ENCODE data around the gene TEX38.

The TEX38 gene

DNA sequence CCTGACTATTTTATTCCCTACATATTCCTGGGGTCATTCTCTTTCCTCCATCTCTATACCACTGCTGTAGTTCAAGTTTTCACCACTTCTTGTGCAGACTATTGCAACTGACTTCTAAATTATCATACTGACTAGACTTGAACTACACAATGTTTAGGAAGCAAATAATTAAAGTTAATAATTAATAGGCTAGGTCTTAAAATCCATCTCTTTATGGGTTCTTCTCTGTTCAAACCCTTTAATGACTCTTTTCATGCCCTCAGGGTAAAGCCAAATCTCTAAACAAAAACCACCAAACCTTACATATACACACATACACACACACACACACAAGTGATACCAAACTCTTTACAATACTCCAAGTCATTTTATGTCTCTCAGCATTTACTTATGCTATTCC is 32.7 kb upstream of the TEX38 start:
- no peak for TF ChIP-seq ZC3H10 (CRISPR knock-in tag; IDR thresholded peaks at IDR 0.05)
- TF ChIP-seq TSHZ2 (CRISPR knock-in tag; IDR thresholded peaks at IDR 0.05), result no peak
- no peak for TF ChIP-seq OSR1 (CRISPR knock-in tag; IDR thresholded peaks at IDR 0.05)
- TF ChIP-seq, protein P1, sequence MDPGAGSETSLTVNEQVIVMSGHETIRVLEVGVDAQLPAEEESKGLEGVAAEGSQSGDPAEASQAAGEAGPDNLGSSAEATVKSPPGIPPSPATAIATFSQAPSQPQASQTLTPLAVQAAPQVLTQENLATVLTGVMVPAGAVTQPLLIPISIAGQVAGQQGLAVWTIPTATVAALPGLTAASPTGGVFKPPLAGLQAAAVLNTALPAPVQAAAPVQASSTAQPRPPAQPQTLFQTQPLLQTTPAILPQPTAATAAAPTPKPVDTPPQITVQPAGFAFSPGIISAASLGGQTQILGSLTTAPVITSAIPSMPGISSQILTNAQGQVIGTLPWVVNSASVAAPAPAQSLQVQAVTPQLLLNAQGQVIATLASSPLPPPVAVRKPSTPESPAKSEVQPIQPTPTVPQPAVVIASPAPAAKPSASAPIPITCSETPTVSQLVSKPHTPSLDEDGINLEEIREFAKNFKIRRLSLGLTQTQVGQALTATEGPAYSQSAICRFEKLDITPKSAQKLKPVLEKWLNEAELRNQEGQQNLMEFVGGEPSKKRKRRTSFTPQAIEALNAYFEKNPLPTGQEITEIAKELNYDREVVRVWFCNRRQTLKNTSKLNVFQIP (CRISPR knock-in tag; IDR thresholded peaks at IDR 0.05; ENCODE audit: borderline replicate concordance, low read depth), result no peak
- no peak for TF ChIP-seq ZFP30 (CRISPR knock-in tag; IDR thresholded peaks at IDR 0.05)
- TF ChIP-seq GLIS3 (CRISPR knock-in tag; IDR thresholded peaks at IDR 0.05), result no peak
- TF ChIP-seq ZNF8 (CRISPR knock-in tag; IDR thresholded peaks at IDR 0.05), result no peak
- no peak for TF ChIP-seq BACH2 (CRISPR knock-in tag; IDR thresholded peaks at IDR 0.05; ENCODE audit: borderline replicate concordance)
- no peak for TF ChIP-seq TCF4 (CRISPR knock-in tag; IDR thresholded peaks at IDR 0.05; ENCODE audit: borderline replicate concordance)
- no peak for TF ChIP-seq ZNF70 (CRISPR knock-in tag; IDR thresholded peaks at IDR 0.05)
- TF ChIP-seq ISL1 (CRISPR knock-in tag; IDR thresholded peaks at IDR 0.05), result no peak
- no peak for TF ChIP-seq PPARA (CRISPR knock-in tag; IDR thresholded peaks at IDR 0.05; ENCODE audit: borderline replicate concordance)
- no peak for TF ChIP-seq ESRRG (CRISPR knock-in tag; IDR thresholded peaks at IDR 0.05)
- TF ChIP-seq, protein P2, sequence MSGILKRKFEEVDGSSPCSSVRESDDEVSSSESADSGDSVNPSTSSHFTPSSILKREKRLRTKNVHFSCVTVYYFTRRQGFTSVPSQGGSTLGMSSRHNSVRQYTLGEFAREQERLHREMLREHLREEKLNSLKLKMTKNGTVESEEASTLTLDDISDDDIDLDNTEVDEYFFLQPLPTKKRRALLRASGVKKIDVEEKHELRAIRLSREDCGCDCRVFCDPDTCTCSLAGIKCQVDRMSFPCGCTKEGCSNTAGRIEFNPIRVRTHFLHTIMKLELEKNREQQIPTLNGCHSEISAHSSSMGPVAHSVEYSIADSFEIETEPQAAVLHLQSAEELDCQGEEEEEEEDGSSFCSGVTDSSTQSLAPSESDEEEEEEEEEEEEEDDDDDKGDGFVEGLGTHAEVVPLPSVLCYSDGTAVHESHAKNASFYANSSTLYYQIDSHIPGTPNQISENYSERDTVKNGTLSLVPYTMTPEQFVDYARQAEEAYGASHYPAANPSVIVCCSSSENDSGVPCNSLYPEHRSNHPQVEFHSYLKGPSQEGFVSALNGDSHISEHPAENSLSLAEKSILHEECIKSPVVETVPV (CRISPR knock-in tag; IDR thresholded peaks at IDR 0.05), result no peak
- TF ChIP-seq, protein P3, sequence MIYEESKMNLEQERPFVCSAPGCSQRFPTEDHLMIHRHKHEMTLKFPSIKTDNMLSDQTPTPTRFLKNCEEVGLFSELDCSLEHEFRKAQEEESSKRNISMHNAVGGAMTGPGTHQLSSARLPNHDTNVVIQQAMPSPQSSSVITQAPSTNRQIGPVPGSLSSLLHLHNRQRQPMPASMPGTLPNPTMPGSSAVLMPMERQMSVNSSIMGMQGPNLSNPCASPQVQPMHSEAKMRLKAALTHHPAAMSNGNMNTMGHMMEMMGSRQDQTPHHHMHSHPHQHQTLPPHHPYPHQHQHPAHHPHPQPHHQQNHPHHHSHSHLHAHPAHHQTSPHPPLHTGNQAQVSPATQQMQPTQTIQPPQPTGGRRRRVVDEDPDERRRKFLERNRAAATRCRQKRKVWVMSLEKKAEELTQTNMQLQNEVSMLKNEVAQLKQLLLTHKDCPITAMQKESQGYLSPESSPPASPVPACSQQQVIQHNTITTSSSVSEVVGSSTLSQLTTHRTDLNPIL (CRISPR knock-in tag; IDR thresholded peaks at IDR 0.05; ENCODE audit: low read depth), result no peak
- no peak for TF ChIP-seq CSDC2 (CRISPR knock-in tag; IDR thresholded peaks at IDR 0.05)
- TF ChIP-seq TOX (CRISPR knock-in tag; IDR thresholded peaks at IDR 0.05; ENCODE audit: borderline replicate concordance), result no peak
- no peak for ATAC-seq

GRCh38 chr1:46639547-46639946 is 32.1 kb upstream of the TEX38 start:
- ATAC-seq, result no peak

GRCh38 chr1:46642115-46642680 is 29.5 kb upstream of the TEX38 start:
- no peak for ATAC-seq
- TF ChIP-seq ZNF70 (CRISPR knock-in tag; IDR thresholded peaks at IDR 0.05) (no peak), ISL1 (CRISPR knock-in tag; IDR thresholded peaks at IDR 0.05) (no peak), GLIS3 (CRISPR knock-in tag; IDR thresholded peaks at IDR 0.05) (no peak), PPARA (CRISPR knock-in tag; IDR thresholded peaks at IDR 0.05; ENCODE audit: borderline replicate concordance) (no peak), OSR1 (CRISPR knock-in tag; IDR thresholded peaks at IDR 0.05) (no peak), CSDC2 (CRISPR knock-in tag; IDR thresholded peaks at IDR 0.05) (no peak), ZC3H10 (CRISPR knock-in tag; IDR thresholded peaks at IDR 0.05) (no peak), ZFP3 (CRISPR knock-in tag; IDR thresholded peaks at IDR 0.05) (no peak)
- TF ChIP-seq, protein P3 (CRISPR knock-in tag; IDR thresholded peaks at IDR 0.05; ENCODE audit: low read depth), result no peak
- TF ChIP-seq, protein P2 (CRISPR knock-in tag; IDR thresholded peaks at IDR 0.05), result no peak
- TF ChIP-seq, protein P1 (CRISPR knock-in tag; IDR thresholded peaks at IDR 0.05; ENCODE audit: borderline replicate concordance, low read depth), result no peak

More at GRCh38 chr1:46639547-46639946, 32.1 kb upstream of the TEX38 start:
- no peak for TF ChIP-seq ZNF8 (CRISPR knock-in tag; IDR thresholded peaks at IDR 0.05)
- TF ChIP-seq, protein P1 (CRISPR knock-in tag; IDR thresholded peaks at IDR 0.05; ENCODE audit: borderline replicate concordance, low read depth), result no peak
- TF ChIP-seq ISL1 (CRISPR knock-in tag; IDR thresholded peaks at IDR 0.05), result no peak
- TF ChIP-seq OSR1 (CRISPR knock-in tag; IDR thresholded peaks at IDR 0.05), result no peak
- no peak for TF ChIP-seq ZNF70 (CRISPR knock-in tag; IDR thresholded peaks at IDR 0.05)
- no peak for TF ChIP-seq TCF4 (CRISPR knock-in tag; IDR thresholded peaks at IDR 0.05; ENCODE audit: borderline replicate concordance)
- TF ChIP-seq SNAI2 (CRISPR knock-in tag; IDR thresholded peaks at IDR 0.05), result no peak
- no peak for TF ChIP-seq ARNTL (CRISPR knock-in tag; IDR thresholded peaks at IDR 0.05; ENCODE audit: borderline replicate concordance, low read depth)
- no peak for TF ChIP-seq ZNF565 (CRISPR knock-in tag; conservative IDR thresholded peaks at IDR 0.05; ENCODE audit: low read depth)

Data from SK-N-SH treated with all-trans-retinoic acid at 6 μM for 48 hours (cell line).